GM12878 (cell line): ENCODE data around the gene CTNNA2. TPM values are rescaled to one million over a fixed set of nuclear protein-coding genes. Genes with fewer than 3 reads are reported as not detected.

Experiments
- ATAC-seq: fragments of 200-7000 bp; cut with Tn5 transposase; 3 replicates; pipeline ENCODE4 v1.9.1; 2020; ENCODE audit warnings: mild to moderate bottlenecking, moderate library complexity
- BruUV-seq: library from RNA; stranded (reverse); fragments of 400-500 nt; replicated peaks from 2 replicates; lab custom pipeline; 2021; lab: Mats Ljungman, UMichigan
- CTCF ChIA-PET: fragments of 300-600 bp; sonication (Branson Sonifier 250); formaldehyde crosslinking; extraction: SDS; loops from one replicate; lab custom pipeline; 2021; ENCODE audit warnings: inconsistent platforms; lab: Yijun Ruan, JAX
- POLR2A ChIA-PET: fragments of 350-600 bp; formaldehyde crosslinking; extraction: SDS; loops from one replicate; lab custom pipeline; 2021; ENCODE audit warnings: inconsistent platforms; lab: Charles Lee
- RAD21 ChIA-PET: fragments of 300-600 bp; sonication (Branson Sonifier 250); formaldehyde crosslinking; loops from one replicate; lab custom pipeline; 2023; ENCODE audit warnings: antibody characterized with exemption; ENCODE audit not compliant: unreplicated experiment; lab: Charles Lee
- SMC1A ChIA-PET: fragments of 300-600 bp; sonication (Branson Sonifier 250); formaldehyde crosslinking; loops from one replicate; lab custom pipeline; 2023; ENCODE audit not compliant: unreplicated experiment, uncharacterized antibody; lab: Charles Lee
- DNase-seq: peaks from one replicate; pipeline ENCODE4 v3.0.0-alpha.2; 2011; ENCODE audit warnings: low read depth, low spot score
- FAIRE-seq: peaks from 3 replicates; lab custom pipeline; 2011; peaks lifted over from hg19 to GRCh38; lab: Jason Lieb, UNC
- H2AFZ ChIP-seq: 2 replicates; pipeline ENCODE4 v1.6.0; 2011; ENCODE audit warnings: low read depth, low read length, control low read depth; ENCODE audit not compliant: control insufficient read depth
- H3K27ac ChIP-seq: 2 replicates; pipeline ENCODE4 v1.5.1; 2011; ENCODE audit warnings: control low read depth; ENCODE audit not compliant: control insufficient read depth, insufficient read depth
- H3K27me3 ChIP-seq, 2 experiments: replicated peaks in 1 of 2; 2 replicates each; pipeline versions ENCODE4 v1.6.0 to v1.6.1; 2011; ENCODE audit warnings: low read length in 1 of 2; ENCODE audit not compliant: control insufficient read depth in 2 of 2, insufficient read depth in 2 of 2
- H3K36me3 ChIP-seq, 2 experiments: 2 replicates each; pipeline ENCODE4 v1.5.1; 2011; ENCODE audit warnings: low read length in 1 of 2; ENCODE audit not compliant: control insufficient read depth in 2 of 2, insufficient read depth in 2 of 2
- H3K4me1 ChIP-seq: 2 replicates; pipeline ENCODE4 v1.6.1; 2011; ENCODE audit warnings: mild to moderate bottlenecking, low read length, moderate library complexity, mixed read lengths; ENCODE audit not compliant: control insufficient read depth, insufficient read depth
- H3K4me2 ChIP-seq: 2 replicates; pipeline ENCODE4 v1.6.0; 2011; ENCODE audit warnings: control low read depth; ENCODE audit not compliant: control insufficient read depth, insufficient read depth
- H3K4me3 ChIP-seq: fragments of 200-600 bp; sonication (generic); 2 replicates; pipeline ENCODE4 v1.5.1; 2016
- H3K79me2 ChIP-seq: 2 replicates; pipeline ENCODE4 v1.6.0; 2011; ENCODE audit warnings: low read length; ENCODE audit not compliant: control insufficient read depth, insufficient read depth
- H3K9ac ChIP-seq: 2 replicates; pipeline ENCODE4 v1.8.0; 2011; ENCODE audit warnings: low read length, control low read depth, mixed read lengths; ENCODE audit not compliant: control insufficient read depth, insufficient read depth
- H3K9me3 ChIP-seq: replicated peaks from 3 replicates; pipeline ENCODE4 v1.5.1; 2011; ENCODE audit warnings: mild to moderate bottlenecking, low read length; ENCODE audit not compliant: control insufficient read depth, insufficient read depth
- H4K20me1 ChIP-seq: 2 replicates; pipeline ENCODE4 v1.6.0; 2011; ENCODE audit not compliant: control insufficient read depth, insufficient read depth
- EED ChIP-seq: sonication (generic); IDR thresholded peaks from 2 replicates; pipeline ENCODE4 v1.6.1; 2016; ENCODE audit warnings: antibody characterized with exemption, low read depth
- HDGF ChIP-seq: fragments of 450-650 bp; IDR thresholded peaks from 2 replicates; pipeline ENCODE4 v1.6.1; 2016; ENCODE audit warnings: antibody characterized with exemption
- IKZF1 ChIP-seq: fragments of 450-650 bp; conservative IDR thresholded peaks from 2 replicates; pipeline ENCODE4 v1.6.1; 2017; ENCODE audit warnings: antibody characterized with exemption, mild to moderate bottlenecking
- KDM1A ChIP-seq: fragments of 200-600 bp; sonication (generic); IDR thresholded peaks from 2 replicates; pipeline ENCODE4 v1.6.1; 2016; ENCODE audit warnings: borderline replicate concordance
- NR2C1 ChIP-seq: fragments of 450-650 bp; IDR thresholded peaks from 2 replicates; pipeline ENCODE4 v1.6.1; 2017; ENCODE audit warnings: antibody characterized with exemption, mild to moderate bottlenecking, moderate library complexity
- RUNX3 ChIP-seq: IDR thresholded peaks from 2 replicates; pipeline ENCODE4 v1.6.1; 2012; ENCODE audit warnings: low read length, inconsistent platforms
- SREBF2 ChIP-seq: IDR thresholded peaks from 2 replicates; pipeline ENCODE4 v1.6.1; 2012; ENCODE audit warnings: mild to moderate bottlenecking, low read length
- WGBS: methylation state at CpG from one replicate; pipeline ENCODE4 v1.1.6; 2016; ENCODE audit warnings: low lambda C conversion rate; ENCODE audit not compliant: insufficient replicate concordance, insufficient coverage; ENCODE audit errors: missing lambda C conversion rate; 5-methylcytosine and 5-hydroxymethylcytosine counted together
- in situ Hi-C: fragments of 300-500 bp; cut with MboI; formaldehyde crosslinking; loops from 9 replicates; pipeline ENCODE4 v1.14.3; 2018; ENCODE audit warnings: mixed read lengths
- intact Hi-C: fragments of 100-400 bp; cut with micrococcal nuclease; formaldehyde crosslinking; loops from one replicate; pipeline ENCODE4 v1.14.2; 2022; ENCODE audit not compliant: unreplicated experiment
- polyA plus RNA-seq, 11 experiments: library from polyadenylated mRNA; depleted of rRNA in 4 of 11; unstranded in 6 of 11; stranded (reverse) in 5 of 11; fragments of >200 nt; fragmentation: Nextera tagmentation in 4 of 11; fragmentation: Illumina TruSeq in 1 of 11; extraction: Ambion mirVana in 4 of 11; extraction: Trizol in 1 of 11; gene quantifications; 1 replicate in 1 of 11; 2 replicates in 10 of 11; pipeline versions ENCODE4 v1.2.1 to v1.2.3, GENCODE V29; 2011 to 2016; ENCODE audit warnings: inconsistent platforms in 2 of 11, missing spikeins in 2 of 11, low read depth in 1 of 11
- total RNA-seq, 4 experiments: library from RNA; depleted of rRNA in 3 of 4; stranded (reverse); fragments of >200 nt in 3 of 4; fragmentation: Illumina TruSeq in 1 of 4; extraction: Trizol in 1 of 4; gene quantifications; 2 replicates each; pipeline versions ENCODE4 v1.2.1 to v1.2.3, GENCODE V29; 2013 to 2021
- TF ChIP-seq, protein P1 (sequence below), 3 experiments: IDR thresholded peaks in 2 of 3; conservative IDR thresholded peaks in 1 of 3; 2 replicates each; pipeline ENCODE4 v1.5.1; 2011; ENCODE audit warnings: low read depth in 3 of 3, low read length in 3 of 3, mild to moderate bottlenecking in 3 of 3, control low read depth in 2 of 3, moderate library complexity in 2 of 3, inconsistent platforms in 1 of 3, mixed read lengths in 1 of 3; ENCODE audit not compliant: control insufficient read depth in 2 of 3, insufficient read depth in 1 of 3; ENCODE audit errors: extremely low read depth in 1 of 3
- TF ChIP-seq, protein P2 (sequence below): IDR thresholded peaks from 2 replicates; pipeline ENCODE4 v1.6.1; 2011; ENCODE audit warnings: mild to moderate bottlenecking, low read depth, low read length, moderate library complexity; ENCODE audit not compliant: insufficient replicate concordance
- TF ChIP-seq, protein P3 (sequence below): fragments of 450-650 bp; IDR thresholded peaks from 2 replicates; pipeline ENCODE4 v1.6.1; 2016; ENCODE audit warnings: mild to moderate bottlenecking
- TF ChIP-seq, protein P4 (sequence below): IDR thresholded peaks from 2 replicates; pipeline ENCODE4 v1.6.1; 2012; ENCODE audit warnings: improper control_type of control experiment, low read depth, low read length; ENCODE audit not compliant: insufficient replicate concordance

The CTNNA2 gene
- total and polyA plus RNA-seq, 10 of the 15 experiments (the other 5 are each of a cell fraction or from before 2014, with no cell fraction given): 2.4 to 36.2 (median 6.6) TPM

DNA sequence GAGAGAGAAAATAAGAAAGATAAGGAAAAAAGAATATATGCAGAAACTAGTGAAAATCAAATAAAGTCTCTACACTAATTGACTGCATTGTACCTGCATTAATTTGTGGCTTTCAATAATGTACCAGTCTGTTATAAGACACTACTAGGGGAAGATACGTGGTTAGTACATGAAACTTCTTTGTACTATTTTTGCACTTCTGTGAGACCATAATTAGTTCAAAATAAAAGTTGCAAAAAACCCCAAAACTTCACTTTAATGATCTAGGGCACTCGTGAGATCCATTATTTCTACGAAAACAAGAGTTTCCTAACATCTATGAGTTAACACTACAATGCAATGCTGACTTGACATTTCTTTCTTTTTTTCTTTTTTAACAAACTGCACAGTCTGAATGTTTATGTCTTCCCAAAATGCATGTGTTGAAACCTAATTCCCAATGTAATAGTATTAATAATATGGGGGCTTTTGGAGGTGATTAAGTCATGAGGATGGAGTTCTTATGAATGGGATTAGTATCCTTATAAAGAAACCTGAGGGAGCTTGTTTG lies 954.5 kb downstream of the CTNNA2 start (continued):
- TF ChIP-seq, protein P1, sequence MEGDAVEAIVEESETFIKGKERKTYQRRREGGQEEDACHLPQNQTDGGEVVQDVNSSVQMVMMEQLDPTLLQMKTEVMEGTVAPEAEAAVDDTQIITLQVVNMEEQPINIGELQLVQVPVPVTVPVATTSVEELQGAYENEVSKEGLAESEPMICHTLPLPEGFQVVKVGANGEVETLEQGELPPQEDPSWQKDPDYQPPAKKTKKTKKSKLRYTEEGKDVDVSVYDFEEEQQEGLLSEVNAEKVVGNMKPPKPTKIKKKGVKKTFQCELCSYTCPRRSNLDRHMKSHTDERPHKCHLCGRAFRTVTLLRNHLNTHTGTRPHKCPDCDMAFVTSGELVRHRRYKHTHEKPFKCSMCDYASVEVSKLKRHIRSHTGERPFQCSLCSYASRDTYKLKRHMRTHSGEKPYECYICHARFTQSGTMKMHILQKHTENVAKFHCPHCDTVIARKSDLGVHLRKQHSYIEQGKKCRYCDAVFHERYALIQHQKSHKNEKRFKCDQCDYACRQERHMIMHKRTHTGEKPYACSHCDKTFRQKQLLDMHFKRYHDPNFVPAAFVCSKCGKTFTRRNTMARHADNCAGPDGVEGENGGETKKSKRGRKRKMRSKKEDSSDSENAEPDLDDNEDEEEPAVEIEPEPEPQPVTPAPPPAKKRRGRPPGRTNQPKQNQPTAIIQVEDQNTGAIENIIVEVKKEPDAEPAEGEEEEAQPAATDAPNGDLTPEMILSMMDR (IDR thresholded peaks at IDR 0.05 in 2 of 3, conservative IDR thresholded peaks at IDR 0.05 in 1 of 3; ENCODE audit: control insufficient read depth in 2 of 3, extremely low read depth in 1 of 3, insufficient read depth in 1 of 3, low read depth in 3 of 3, low read length in 3 of 3): no peak
- TF ChIP-seq, protein P2, sequence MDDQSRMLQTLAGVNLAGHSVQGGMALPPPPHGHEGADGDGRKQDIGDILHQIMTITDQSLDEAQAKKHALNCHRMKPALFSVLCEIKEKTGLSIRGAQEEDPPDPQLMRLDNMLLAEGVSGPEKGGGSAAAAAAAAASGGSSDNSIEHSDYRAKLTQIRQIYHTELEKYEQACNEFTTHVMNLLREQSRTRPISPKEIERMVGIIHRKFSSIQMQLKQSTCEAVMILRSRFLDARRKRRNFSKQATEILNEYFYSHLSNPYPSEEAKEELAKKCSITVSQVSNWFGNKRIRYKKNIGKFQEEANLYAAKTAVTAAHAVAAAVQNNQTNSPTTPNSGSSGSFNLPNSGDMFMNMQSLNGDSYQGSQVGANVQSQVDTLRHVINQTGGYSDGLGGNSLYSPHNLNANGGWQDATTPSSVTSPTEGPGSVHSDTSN: no peak
- TF ChIP-seq RUNX3 (peak; percentile 62), KDM1A (no peak), SREBF2 (no peak)
- TF ChIP-seq, protein P3, sequence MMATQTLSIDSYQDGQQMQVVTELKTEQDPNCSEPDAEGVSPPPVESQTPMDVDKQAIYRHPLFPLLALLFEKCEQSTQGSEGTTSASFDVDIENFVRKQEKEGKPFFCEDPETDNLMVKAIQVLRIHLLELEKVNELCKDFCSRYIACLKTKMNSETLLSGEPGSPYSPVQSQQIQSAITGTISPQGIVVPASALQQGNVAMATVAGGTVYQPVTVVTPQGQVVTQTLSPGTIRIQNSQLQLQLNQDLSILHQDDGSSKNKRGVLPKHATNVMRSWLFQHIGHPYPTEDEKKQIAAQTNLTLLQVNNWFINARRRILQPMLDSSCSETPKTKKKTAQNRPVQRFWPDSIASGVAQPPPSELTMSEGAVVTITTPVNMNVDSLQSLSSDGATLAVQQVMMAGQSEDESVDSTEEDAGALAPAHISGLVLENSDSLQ: no peak

DNA sequence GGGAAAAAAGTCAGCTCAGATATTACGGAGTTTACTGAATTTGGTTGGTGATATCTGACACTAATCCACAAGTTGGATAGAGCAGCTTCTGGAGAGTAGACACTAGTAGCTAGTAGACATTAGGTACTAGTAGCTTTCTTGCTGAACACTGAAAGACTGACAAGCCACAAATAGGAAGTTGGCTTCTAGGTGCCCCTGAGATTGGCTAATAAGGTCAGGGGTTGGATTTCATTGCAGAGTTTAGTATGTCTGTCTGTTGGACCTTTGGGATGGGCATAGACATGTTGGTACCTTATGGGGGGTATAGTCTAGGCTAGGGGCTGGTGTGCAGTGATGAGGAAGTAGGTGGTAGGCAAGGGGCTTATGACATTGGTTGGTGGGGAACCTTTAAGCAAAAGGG lies 956.6 kb downstream of the CTNNA2 start:
- peaks cover 8% of the 10 kb centered on the region for H3K4me1 ChIP-seq
- RAD21 ChIA-PET: interaction anchor here (0.6 to 21.3 kb wide), 11 partner anchors 9 to 146 kb away, joined by 3 to 556 read pairs (median 3); no protein-coding TSS in a partner anchor
- SMC1A ChIA-PET: interaction anchor here (0.6 to 20.1 kb wide), 10 partner anchors 9 to 540 kb away, joined by 3 to 559 read pairs (median 6); no protein-coding TSS in a partner anchor
- 38% methylated on average over 1 of the region's 1 CpG for WGBS
- DNase-seq (no peak), ATAC-seq (peak; percentile 46), FAIRE-seq (no peak)
- H3K4me2 ChIP-seq: no peak overlapping the region
- H3K9me3 ChIP-seq: no peaks in the 10 kb centered on the region; the same call in 2 of the 3 replicates
- intact Hi-C loops (loop anchor here (10.0 kb wide), 1 partner anchor 145 kb away; no protein-coding TSS in a partner anchor), in situ Hi-C loops (no loop called here)
- no peak overlapping the region for H3K4me3 ChIP-seq
- H4K20me1 ChIP-seq: no peaks in the 10 kb centered on the region
- no peaks in the 10 kb centered on the region for H3K36me3 ChIP-seq
- no peaks in the 10 kb centered on the region; the same call in 1 of the 2 replicates for H3K79me2 ChIP-seq
- CTCF ChIA-PET: interaction anchor here (0.8 to 1.5 kb wide), 5 partner anchors 9 to 50 kb away, joined by 3 to 5 read pairs (median 4); no protein-coding TSS in a partner anchor
- peak overlapping the region; percentile 29; the same call in 1 of the 2 replicates for H2AFZ ChIP-seq
- no TSS peak for BruUV-seq
- no peaks in the 10 kb centered on the region for H3K27me3 ChIP-seq
- peak overlapping the region; percentile 37; the same call in 1 of the 2 replicates for H3K27ac ChIP-seq
- POLR2A ChIA-PET: interaction anchor here (1.0 to 19.4 kb wide), 5 partner anchors 10 to 61 kb away, joined by 3 to 319 read pairs (median 7); no protein-coding TSS in a partner anchor
- H3K9ac ChIP-seq: no peak overlapping the region; the same call in 1 of the 2 replicates
- no peak for TF ChIP-seq EED
- TF ChIP-seq, protein P4, sequence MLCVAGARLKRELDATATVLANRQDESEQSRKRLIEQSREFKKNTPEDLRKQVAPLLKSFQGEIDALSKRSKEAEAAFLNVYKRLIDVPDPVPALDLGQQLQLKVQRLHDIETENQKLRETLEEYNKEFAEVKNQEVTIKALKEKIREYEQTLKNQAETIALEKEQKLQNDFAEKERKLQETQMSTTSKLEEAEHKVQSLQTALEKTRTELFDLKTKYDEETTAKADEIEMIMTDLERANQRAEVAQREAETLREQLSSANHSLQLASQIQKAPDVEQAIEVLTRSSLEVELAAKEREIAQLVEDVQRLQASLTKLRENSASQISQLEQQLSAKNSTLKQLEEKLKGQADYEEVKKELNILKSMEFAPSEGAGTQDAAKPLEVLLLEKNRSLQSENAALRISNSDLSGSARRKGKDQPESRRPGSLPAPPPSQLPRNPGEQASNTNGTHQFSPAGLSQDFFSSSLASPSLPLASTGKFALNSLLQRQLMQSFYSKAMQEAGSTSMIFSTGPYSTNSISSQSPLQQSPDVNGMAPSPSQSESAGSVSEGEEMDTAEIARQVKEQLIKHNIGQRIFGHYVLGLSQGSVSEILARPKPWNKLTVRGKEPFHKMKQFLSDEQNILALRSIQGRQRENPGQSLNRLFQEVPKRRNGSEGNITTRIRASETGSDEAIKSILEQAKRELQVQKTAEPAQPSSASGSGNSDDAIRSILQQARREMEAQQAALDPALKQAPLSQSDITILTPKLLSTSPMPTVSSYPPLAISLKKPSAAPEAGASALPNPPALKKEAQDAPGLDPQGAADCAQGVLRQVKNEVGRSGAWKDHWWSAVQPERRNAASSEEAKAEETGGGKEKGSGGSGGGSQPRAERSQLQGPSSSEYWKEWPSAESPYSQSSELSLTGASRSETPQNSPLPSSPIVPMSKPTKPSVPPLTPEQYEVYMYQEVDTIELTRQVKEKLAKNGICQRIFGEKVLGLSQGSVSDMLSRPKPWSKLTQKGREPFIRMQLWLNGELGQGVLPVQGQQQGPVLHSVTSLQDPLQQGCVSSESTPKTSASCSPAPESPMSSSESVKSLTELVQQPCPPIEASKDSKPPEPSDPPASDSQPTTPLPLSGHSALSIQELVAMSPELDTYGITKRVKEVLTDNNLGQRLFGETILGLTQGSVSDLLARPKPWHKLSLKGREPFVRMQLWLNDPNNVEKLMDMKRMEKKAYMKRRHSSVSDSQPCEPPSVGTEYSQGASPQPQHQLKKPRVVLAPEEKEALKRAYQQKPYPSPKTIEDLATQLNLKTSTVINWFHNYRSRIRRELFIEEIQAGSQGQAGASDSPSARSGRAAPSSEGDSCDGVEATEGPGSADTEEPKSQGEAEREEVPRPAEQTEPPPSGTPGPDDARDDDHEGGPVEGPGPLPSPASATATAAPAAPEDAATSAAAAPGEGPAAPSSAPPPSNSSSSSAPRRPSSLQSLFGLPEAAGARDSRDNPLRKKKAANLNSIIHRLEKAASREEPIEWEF: no peak
- TF ChIP-seq NR2C1: peak; percentile 39; the same call in 1 of the 2 replicates
- peak; percentile 32; the same call in 1 of the 2 replicates for TF ChIP-seq HDGF
- peak; percentile 30; the same call in 1 of the 2 replicates for TF ChIP-seq IKZF1
